Mucosa of gallbladder (tissue), 1 donor: ENCODE data around the gene PRUNE2. TPM values are rescaled to one million over a fixed set of nuclear protein-coding genes. Genes with fewer than 3 reads are reported as not detected.

Source experiments
- DNase-seq: peaks from one replicate; pipeline ENCODE4 v3.0.0-alpha.2; 2020; ENCODE audit warnings: low spot score
- total RNA-seq: library from RNA; stranded (reverse); gene quantifications from one replicate; pipeline ENCODE4 v1.2.1, GENCODE V29; 2021
- donor health status: DM: no; HTN: no; CAD: no.

The PRUNE2 gene
- total RNA-seq, 1 donor from 2014 or later = 91.7 TPM

DNA sequence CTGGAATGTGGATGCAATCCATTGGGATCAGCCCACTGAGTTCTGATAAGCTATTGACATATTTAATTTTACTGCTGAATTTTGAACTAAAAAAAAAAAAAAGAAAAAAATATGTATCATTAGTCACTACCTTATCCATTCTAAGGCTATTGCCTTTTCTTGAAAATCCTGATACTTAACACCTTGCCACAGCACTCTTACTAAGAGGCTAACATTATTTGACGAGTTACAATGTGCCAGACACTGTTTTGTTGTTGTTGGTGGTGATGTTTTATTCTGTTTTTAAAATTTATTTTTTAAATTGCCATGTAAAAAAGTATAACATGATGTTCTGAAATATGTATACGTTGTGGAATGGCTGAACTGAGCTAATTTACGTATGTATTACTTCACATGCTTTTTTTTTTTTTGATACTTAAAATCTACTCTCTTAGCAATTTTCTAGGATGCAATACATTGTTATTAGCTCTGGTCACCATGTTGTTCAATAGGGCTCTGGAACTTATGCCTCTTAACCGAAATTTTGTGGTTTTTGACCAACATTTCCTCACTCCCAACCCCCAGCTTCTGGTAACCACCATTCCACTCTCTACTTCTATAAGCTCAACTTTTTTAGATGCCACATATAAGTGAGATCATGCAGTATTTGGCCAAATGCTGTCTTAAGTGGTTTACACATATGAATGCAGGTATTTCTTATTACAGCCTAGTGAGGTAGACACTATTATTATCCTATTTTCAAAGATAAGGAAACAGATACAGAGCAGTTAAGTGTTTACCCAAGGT is 276.5 kb downstream of the PRUNE2 start:
- no peak for DNase-seq

DNA sequence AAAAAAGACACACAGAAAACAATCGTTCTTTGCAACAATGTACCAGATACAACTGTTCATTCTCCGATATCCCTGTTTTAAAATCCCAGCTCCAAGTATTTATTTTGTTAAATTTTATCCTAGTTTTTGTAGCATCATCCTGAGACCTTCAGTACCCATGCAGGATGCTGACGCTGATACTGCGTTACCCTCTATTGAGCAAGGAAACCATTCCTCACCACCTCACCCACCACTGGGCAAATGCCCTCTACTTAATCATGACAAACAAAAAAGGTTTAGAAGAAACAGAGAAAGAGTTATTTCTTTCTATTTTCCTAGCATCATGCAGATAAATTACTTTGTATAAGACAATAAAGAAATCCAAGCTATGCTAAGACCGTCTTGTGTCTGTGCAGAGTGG is 277.8 kb downstream of the PRUNE2 start:
- DNase-seq = no peak

DNA sequence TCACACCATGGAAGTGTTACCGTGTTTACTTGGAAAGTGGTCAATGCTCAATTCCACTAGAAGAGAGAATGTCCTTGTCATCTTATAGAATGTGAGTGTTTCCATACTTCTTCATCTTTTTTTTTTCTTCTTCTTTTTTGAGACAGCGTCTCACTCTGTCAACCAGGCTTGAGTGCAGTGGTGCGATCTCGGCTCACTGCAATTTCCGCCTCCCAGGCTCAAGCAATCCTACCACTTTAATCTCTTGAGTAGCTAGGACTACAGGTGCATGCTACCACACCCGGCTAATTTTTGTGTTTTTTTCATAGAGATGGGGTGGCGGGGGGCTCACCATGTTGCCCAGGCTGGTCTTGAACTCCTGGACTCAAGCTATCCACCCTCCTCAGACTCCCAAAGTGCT is 278.9 kb downstream of the PRUNE2 start:
- no peak for DNase-seq

DNA sequence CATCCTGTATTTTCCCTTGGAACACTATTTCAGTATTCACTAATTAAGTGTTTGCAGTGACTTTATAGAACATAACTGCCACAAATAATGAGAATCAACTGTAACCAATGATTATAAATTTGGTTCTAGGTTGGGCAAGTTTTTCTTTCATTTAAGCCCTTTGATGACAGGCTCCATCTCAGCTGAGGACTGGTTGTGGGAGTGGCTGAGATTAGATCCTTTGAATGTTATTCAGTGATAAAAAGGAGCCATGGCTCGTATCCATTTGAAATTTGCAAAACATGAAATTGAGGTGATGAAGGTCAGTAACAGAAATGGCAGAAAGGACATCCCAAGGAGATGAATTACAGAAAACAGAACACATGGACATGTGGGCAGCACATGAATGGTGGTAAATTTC is 279.8 kb downstream of the PRUNE2 start:
- DNase-seq = no peak

DNA sequence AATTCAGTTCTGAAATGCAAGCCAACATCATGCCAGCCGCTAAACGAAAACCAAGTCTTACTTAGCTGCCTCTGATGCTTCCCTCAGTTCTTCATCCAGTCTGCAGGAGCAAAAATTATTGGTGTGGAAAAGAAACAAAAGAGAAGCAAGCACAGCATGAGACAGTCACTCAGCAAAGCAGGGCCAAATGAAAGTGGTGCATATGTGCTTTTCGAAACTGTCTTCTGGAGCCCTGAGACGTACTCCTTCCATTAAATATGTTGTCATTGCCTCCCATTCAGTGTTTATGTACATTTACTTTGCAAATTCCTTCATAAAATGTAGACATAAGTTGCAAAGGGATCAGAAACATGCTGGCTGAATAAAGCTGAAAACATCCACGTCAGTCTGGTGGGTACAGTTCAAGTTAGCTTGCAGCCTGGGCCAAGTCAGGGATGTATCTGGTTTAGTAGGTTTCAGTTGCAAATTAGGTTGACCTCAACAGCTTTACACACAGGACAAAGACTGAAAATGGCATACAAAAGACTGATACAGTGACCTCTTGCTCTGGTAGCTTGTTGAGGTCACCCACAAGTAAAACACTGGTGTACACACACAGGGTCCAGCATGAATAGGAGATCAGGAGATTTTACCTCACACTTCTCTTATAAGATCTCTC is 281.4 kb downstream of the PRUNE2 start:
- no peak for DNase-seq

DNA sequence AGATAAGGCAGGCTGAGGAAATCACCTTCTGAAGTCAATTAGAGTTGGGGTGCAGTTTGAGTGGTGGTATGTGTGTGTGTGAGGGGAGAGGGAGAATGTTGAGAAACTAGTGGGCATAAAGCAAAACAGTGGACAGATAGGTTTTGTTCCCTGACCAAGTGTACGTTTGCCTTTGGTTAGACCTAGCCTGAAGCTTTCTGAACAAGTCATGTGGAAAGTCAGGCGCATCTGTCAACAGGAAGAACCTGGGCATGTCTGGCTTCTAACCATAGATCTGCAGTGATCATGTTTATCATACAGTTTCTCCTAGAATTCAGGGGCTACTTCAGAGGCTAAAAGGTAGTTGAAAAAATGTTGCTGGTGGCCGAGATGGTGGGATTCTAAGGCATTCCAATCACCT is 284.9 kb downstream of the PRUNE2 start:
- DNase-seq = no peak

DNA sequence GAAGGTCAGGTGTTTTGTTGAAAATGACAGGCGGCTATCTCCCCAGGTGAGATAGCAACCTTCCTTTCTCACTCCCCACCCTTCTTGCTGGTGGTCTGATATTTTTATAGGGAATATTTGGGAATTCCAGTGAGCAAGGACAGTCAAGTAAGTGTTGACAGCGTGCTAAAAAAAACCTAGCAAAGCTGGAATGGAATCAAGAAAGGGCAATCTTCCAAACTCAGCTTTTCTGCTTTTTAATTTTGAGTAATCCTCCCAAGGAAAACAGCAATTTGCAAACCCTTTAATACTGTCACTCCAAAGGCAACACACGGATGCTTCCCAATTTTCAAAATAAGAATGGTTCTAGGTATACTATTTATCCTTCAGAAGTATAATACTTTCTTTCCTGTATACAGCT is 285.3 kb downstream of the PRUNE2 start:
- DNase-seq = no peak

DNA sequence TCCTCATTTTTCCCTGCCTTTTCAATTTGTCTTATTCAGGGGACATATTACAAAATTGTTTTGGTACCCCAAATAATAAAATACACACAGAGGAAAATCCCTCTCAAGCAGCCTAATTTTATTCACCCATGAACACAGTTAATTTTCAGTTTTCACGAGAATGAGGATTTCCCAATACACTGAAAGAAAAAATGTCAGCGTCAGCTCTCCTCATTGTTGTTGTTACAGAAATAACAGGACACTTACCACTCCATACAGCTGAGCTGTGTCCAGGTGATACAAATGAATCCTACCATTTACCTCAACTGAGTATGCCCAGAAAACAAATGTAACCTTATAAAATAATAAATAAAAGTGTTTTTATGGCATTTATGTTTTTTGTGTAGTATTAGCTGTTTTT is 286.3 kb downstream of the PRUNE2 start:
- no peak for DNase-seq

DNA sequence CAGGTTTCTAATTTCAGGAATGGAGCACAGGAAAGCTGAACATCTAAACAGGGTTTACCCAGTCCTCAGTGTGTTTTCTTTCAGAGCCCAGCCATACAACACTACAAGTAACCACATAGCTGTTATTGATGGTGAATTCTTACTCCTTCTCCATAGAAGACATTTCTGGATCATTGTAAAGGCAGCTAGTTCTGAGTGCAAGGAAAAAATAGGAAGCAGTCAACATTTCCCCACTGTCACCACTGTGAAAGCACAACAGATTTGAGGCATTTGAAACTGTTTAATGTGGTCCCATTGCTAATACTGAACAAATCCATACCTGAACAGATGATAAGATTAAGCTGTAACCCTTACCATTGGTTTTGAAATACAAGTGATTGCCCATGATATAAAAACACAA is 286.7 kb downstream of the PRUNE2 start:
- no peak for DNase-seq

- no peak for DNase-seq
Measured at GRCh38 chr9:76618762-76619161, 287.2 kb downstream of the PRUNE2 start.

- DNase-seq = no peak
Measured at GRCh38 chr9:76617497-76618175, 288.3 kb downstream of the PRUNE2 start.

GRCh38 chr9:76616780-76617179 is 289.1 kb downstream of the PRUNE2 start:
- DNase-seq = no peak

- DNase-seq = peak; percentile 21
Measured at GRCh38 chr9:76615177-76615603, 290.7 kb downstream of the PRUNE2 start.

GRCh38 chr9:76613974-76614373 is 291.9 kb downstream of the PRUNE2 start:
- no peak for DNase-seq

DNA sequence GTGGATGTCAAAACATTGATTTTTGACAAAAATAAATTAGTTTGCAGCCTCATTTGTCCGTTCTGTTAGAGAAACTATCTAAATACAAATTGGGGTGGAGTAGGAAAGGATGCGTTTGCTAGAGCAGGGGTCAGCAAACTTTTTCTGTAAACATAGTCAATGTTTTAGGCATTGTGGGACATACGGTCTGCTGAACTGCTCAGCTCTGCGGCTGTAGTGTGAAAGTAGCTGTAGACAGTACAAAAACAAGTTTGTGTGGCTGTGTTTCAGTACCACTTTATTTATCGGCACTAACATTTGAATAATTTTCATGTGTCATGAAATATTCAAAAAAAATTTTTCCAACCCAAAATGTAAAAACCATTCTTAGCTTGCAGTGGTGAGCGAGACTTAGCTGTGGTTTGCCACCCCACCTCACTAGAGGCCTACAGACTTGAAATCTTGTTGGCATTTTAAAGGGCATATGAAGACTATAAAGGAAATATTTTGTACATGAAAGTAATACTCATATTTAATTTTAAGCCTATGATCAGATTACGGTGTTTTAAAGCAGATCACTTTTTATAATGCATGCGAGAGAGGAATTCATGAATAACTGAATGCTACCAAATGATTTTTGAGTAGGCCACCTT is 292.6 kb downstream of the PRUNE2 start:
- DNase-seq = no peak

- peak; percentile 58 for DNase-seq
Measured at GRCh38 chr9:76610011-76610352, 295.9 kb downstream of the PRUNE2 start.

DNA sequence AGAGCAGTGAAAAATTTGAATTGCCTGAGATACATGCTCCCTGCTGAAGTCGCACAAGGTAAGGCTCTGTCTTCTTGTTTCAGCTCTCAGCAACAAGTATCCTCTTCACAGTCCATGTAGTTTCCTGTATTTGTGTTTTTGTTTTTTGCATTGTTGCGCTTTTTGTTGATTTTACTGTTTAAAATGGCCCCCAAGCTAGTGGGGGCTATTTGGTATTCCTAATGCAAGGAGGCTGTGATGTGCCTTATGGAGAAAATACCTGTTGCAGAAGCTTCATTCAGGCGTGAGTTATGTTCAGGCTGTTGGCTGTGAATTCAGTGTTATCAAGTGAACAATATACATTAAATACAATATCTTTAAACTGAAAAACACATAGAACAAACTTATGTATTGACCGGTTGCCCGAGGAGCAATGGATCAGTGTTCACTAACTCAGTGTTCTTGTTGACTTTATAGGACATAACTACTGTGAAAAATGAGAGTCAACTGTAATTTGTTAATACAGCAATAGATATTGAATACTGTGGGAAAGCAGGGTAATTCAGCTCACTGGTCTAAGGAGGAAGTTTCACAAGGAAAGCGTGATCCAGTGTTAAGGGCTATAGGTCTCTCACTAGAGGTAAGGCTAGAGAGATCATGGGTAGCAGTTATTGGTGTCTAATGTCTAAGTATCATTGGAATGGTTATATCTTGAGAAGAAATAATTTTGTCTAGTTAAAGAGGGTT is 296.5 kb downstream of the PRUNE2 start:
- DNase-seq = no peak

GRCh38 chr9:76608575-76609273 is 297.2 kb downstream of the PRUNE2 start:
- DNase-seq = no peak

DNA sequence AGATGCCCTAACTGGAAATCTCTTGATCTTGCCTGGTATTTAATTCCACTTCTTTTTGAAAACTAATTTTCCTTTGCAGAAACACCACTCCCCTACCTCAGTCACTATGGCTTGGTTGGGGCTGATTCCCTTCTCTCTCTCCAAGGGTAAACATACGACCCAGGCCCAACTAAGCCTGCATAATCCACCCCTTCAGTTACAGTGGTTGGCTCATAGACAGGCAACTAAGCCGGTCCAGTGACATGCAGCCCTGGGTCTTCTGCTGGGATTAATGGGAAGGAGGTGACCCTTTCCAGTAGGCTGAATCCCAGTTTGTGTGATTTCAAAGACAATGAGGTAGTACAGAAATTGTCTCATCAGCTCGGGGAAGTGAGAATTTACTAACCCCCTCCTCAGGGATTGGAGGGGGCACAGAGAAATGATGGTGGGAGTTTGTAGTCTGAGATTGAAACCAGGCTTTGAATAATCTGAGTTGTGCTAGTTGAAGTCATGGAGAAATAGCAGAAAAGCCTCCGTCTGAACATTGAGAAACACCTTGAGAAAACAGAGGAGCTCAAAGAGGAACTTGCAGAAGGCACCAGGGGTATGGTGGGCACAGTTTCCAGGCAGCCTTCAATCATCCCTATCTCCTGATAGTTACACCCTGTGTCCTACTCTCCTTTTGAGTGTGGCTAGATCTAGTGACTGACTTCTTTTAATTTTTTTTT is 298.0 kb downstream of the PRUNE2 start:
- no peak for DNase-seq

GRCh38 chr9:76605321-76605900 is 300.5 kb downstream of the PRUNE2 start:
- DNase-seq = no peak
